Epidermal melanocyte (primary cell): ENCODE results near the gene HORMAD2.

ENCODE experiments used
- DNase-seq: peaks from one replicate; pipeline ENCODE4 v3.0.0; 2011; ENCODE audit warnings: low spot score; ENCODE audit not compliant: insufficient read length

HORMAD2 gene

GRCh38 chr22:30104501-30105156, 24.4 kb downstream of the HORMAD2 start:
- DNase-seq, result no peak

GRCh38 chr22:30105483-30105882, 25.2 kb downstream of the HORMAD2 start:
- no peak for DNase-seq

- no peak for DNase-seq
These were observed 33.2 kb downstream of the HORMAD2 start for GRCh38 chr22:30113494-30113893.

- DNase-seq, result no peak
These were observed 34.1 kb downstream of the HORMAD2 start for GRCh38 chr22:30114361-30114760.

GRCh38 chr22:30115705-30116104, 35.4 kb downstream of the HORMAD2 start:
- DNase-seq, result no peak

- no peak for DNase-seq
These were observed 36.3 kb downstream of the HORMAD2 start for GRCh38 chr22:30116362-30117117.

DNA sequence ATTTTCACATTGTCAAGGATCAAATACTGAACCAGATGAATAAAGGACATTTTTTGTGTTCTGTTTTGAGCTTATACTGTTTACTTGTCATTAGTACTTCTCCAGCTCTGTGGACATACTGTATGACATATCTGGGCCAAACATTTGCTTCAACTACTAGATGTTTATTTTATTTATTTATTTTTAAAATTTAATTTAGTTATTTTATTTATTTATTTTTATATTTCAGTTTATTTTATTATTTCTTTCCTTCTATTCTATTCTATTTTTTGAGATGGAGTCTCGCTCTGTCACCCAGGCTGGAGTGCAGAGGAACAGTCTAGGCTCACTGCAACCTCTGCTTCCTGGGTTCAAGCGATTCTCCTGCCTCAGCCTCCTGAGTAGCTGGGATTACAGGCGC, 37.0 kb downstream of the HORMAD2 start:
- DNase-seq, result no peak

DNA sequence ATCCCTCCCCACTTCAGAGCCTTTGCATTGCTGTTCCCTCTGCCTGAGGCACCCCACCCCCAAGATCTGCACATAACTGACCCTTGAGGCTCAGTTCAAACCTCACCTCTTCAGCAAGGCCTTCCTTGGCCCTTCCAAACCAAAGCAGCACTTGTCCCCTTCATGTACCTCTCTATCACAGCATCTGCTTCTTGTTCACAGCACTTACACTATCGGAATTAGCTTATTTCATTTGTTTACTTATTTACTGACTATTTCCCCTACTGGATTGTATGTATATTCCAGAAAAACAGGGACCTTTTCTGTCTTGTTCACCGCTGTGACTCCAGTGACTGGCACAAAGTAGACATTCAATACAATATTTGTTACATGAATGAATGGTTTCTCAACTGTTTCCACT, 38.0 kb downstream of the HORMAD2 start:
- no peak for DNase-seq

GRCh38 chr22:30121960-30122359, 41.7 kb downstream of the HORMAD2 start:
- DNase-seq, result no peak

GRCh38 chr22:30123463-30123862, 43.2 kb downstream of the HORMAD2 start:
- no peak for DNase-seq

DNA sequence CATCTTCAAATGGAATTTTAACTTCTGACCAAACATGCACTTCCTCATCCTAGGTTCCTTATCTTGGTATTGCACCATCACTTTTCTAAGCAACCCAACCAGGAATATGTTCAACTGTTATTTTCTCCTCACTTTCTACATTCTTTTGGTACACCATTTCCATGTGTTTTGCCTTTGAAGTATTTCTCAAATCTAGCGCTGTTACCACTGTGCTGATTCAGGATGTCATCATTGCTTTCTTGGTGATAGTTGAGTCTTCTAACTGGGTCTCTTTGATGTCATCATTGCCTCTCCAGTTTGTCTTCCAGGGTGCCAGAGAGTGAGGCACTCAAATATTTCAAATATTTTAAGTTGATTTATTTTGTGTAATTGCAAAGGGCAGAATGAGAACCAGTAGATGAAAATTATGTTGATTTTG, 47.5 kb downstream of the HORMAD2 start:
- DNase-seq, result no peak

- no peak for DNase-seq
These were observed 48.2 kb downstream of the HORMAD2 start for GRCh38 chr22:30128511-30128910.

DNA sequence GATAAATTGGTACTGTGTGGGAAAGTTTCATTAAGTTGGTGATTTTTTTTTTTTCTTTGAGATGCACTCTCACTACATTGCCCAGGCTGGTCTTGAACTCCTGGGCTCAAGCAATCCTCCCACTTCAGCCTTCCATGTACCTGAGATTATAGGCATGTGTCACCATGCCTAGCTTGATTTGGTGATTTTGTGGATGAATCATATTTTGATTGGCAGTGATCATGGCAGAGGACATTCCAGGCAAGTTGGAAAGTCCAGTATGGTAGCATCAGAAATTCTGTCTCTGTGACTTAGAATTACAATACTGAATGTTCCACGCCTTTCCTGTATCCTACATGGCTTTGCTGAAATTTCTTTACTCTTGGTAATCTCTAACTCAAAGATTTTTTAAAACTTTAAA, 49.4 kb downstream of the HORMAD2 start:
- no peak for DNase-seq

GRCh38 chr22:30132290-30132996, 52.2 kb downstream of the HORMAD2 start:
- no peak for DNase-seq

DNA sequence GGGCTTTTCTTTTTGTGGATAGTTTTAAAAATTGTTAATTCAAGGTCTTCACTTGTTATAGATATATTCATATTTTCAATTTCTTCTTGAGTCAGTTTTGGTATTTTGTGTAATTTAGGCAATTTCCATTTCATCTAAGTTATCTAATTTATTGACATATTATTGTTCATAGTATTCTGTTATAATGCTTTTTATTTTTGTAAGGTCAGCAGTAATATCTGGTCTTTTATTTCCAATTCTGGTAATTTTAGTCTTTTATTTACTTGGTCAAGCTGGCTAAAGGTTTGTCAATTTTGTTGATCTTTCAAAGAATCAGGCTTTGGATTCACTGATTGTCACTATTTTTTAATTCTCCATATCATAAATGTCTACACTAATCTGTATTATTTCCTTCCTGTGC, 60.1 kb downstream of the HORMAD2 start:
- DNase-seq, result no peak

DNA sequence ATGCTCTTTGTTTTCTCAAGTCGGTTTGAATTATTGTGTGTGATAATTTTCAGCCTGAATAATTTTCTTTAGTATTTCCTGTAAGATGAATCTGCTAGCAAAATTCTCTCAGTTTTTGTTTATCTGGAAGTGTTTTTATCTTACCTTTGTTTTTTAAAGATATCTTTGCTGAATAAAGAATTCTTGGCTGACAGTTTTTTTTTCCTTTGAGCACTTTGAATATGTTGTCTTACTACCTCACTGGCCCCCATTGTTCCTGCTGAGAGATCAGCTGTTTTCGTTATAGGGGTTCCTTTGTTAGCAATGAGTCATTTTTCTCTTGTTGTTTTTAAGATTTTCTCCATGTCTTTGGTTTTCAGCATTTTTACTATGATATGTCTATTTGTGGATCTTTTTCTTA, 63.0 kb downstream of the HORMAD2 start:
- no peak for DNase-seq

GRCh38 chr22:30144391-30144790, 64.1 kb downstream of the HORMAD2 start:
- no peak for DNase-seq

- no peak for DNase-seq
These were observed 69.9 kb downstream of the HORMAD2 start for GRCh38 chr22:30150212-30150611.

- no peak for DNase-seq
These were observed 78.0 kb downstream of the HORMAD2 start for GRCh38 chr22:30158277-30158676.

- no peak for DNase-seq
These were observed 78.7 kb downstream of the HORMAD2 start for GRCh38 chr22:30158744-30159500.

DNA sequence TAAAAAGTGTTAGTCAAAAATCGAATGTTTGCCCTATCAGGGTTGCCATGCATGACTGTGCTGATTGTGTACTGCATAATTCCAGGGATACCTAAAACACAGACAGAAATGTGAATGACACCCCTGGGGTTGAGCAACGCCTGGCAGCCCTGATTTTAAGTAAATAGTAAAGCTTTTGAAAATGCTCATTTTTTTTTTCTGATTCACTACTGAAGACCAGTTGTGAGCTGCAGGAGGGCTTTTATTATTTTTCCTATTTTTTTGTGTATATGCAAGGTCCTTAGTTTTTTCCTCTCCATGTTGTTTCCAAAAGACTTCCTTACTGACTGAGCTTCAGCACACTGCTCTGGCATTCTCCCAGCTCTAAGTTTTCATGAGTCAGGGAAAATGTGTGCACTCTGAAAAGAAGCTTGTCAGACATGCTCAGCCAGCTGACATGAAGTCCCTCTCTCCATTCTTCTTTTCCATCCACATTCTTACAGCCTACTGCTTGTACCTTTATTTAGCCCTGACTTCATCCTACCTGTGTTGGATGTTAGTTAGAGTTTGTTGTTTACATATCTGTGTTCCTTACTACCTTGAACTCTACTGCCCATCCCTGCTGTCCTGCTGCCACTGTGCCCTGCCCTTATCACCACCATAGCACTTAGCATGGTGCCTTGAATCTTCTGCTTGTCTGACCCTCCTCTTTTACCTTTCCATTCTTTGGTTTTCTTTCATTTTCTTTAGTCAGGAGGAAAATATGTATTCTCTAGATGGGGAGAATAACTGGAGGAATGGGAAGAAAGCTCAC, 79.5 kb downstream of the HORMAD2 start:
- no peak for DNase-seq
